ENCODE data around the gene ANKMY1.

- TF ChIP-seq POLR2A (IDR thresholded peaks at IDR 0.05) (no peak), CTCF (IDR thresholded peaks at IDR 0.05) (no peak)
Observed at GRCh38 chr2:240444464-240444863, 113.3 kb downstream of the ANKMY1 start.
